Keratinocyte (primary cell): Measurements from ENCODE around the gene EEF2K. TPM values are rescaled to one million over a fixed set of nuclear protein-coding genes. Genes with fewer than 3 reads are reported as not detected.

Source experiments
- DNase-seq: peaks from one replicate; pipeline ENCODE4 v3.0.0-alpha.2; 2011; ENCODE audit warnings: low read depth, missing footprints, low spot score
- FAIRE-seq: peaks from 2 replicates; lab custom pipeline; 2011; peaks lifted over from hg19 to GRCh38; lab: Jason Lieb, UNC
- H2AFZ ChIP-seq: 2 replicates; pipeline ENCODE4 v1.6.0; 2012; ENCODE audit warnings: low read length, control low read depth, inconsistent platforms; ENCODE audit not compliant: control insufficient read depth
- H3K27ac ChIP-seq: 2 replicates; pipeline ENCODE4 v1.5.1; 2011; ENCODE audit warnings: low read length; ENCODE audit not compliant: control insufficient read depth, insufficient read depth
- H3K27me3 ChIP-seq: 3 replicates; pipeline ENCODE4 v1.6.0; 2011; ENCODE audit warnings: low read length; ENCODE audit not compliant: control insufficient read depth, insufficient read depth; ENCODE audit errors: extremely low read depth
- H3K36me3 ChIP-seq, 2 experiments: 2 replicates in 1 of 2; 3 replicates in 1 of 2; pipeline ENCODE4 v1.5.1; 2011; ENCODE audit warnings: low read length in 2 of 2, mild to moderate bottlenecking in 1 of 2; ENCODE audit not compliant: control insufficient read depth in 2 of 2, insufficient read depth in 2 of 2; ENCODE audit errors: extremely low read depth in 1 of 2
- H3K4me1 ChIP-seq: 3 replicates; pipeline ENCODE4 v1.5.1; 2011; ENCODE audit warnings: low read length; ENCODE audit not compliant: control insufficient read depth, insufficient read depth; ENCODE audit errors: extremely low read depth
- H3K4me2 ChIP-seq: 3 replicates; pipeline ENCODE4 v1.6.0; 2011; ENCODE audit warnings: low read depth, low read length; ENCODE audit not compliant: control insufficient read depth, insufficient read depth; ENCODE audit errors: extremely low read depth
- H3K4me3 ChIP-seq, 3 experiments: fragments of 200-600 bp in 1 of 3; sonication (generic) in 1 of 3; 2 replicates in 2 of 3; 3 replicates in 1 of 3; pipeline ENCODE4 v1.5.1; 2011 to 2016; ENCODE audit warnings: low read length in 3 of 3, mild to moderate bottlenecking in 3 of 3, control low read depth in 2 of 3, inconsistent platforms in 1 of 3, low read depth in 1 of 3, mixed read lengths in 1 of 3, mixed run types in 1 of 3, moderate library complexity in 1 of 3; ENCODE audit not compliant: control insufficient read depth in 2 of 3, insufficient read depth in 2 of 3; ENCODE audit errors: extremely low read depth in 1 of 3
- H3K79me2 ChIP-seq: 2 replicates; pipeline ENCODE4 v1.6.0; 2012; ENCODE audit warnings: low read length; ENCODE audit not compliant: control insufficient read depth, insufficient read depth
- H3K9ac ChIP-seq: 3 replicates; pipeline ENCODE4 v1.6.0; 2011; ENCODE audit warnings: low read length; ENCODE audit not compliant: control insufficient read depth, insufficient read depth; ENCODE audit errors: extremely low read depth
- H3K9me1 ChIP-seq: 3 replicates; pipeline ENCODE4 v1.6.0; 2011; ENCODE audit warnings: low read length; ENCODE audit not compliant: control insufficient read depth, insufficient read depth; ENCODE audit errors: extremely low read depth
- H3K9me3 ChIP-seq: 2 replicates; pipeline ENCODE4 v1.5.1; 2012; ENCODE audit warnings: low read depth, low read length; ENCODE audit not compliant: control insufficient read depth
- H4K20me1 ChIP-seq: 3 replicates; pipeline ENCODE4 v1.6.0; 2011; ENCODE audit warnings: low read length; ENCODE audit not compliant: control insufficient read depth, insufficient read depth; ENCODE audit errors: extremely low read depth
- EZH2 ChIP-seq: IDR thresholded peaks from one replicate; pipeline ENCODE4 v1.6.1; 2012; ENCODE audit warnings: inconsistent platforms, mild to moderate bottlenecking, low read length, moderate library complexity
- dilution Hi-C: fragments of 300-500 bp; cut with MboI; formaldehyde crosslinking; loops from one replicate; pipeline ENCODE4 v1.7.0; 2020; ENCODE audit warnings: low sequenced_read_pairs; ENCODE audit not compliant: extremely low pct_ligation_motif_present
- polyA plus RNA-seq, 5 experiments: library from polyadenylated mRNA; depleted of rRNA in 3 of 5; stranded (reverse) in 3 of 5; stranded (forward) in 1 of 5; unstranded in 1 of 5; fragments of >200 nt; gene quantifications; 1 replicate in 1 of 5; 2 replicates in 3 of 5; 3 replicates in 1 of 5; pipeline versions ENCODE4 v1.2.1 to v1.2.3, GENCODE V29; 2011 to 2012; ENCODE audit warnings: missing spikeins in 2 of 5, low read depth in 1 of 5, low replicate concordance in 1 of 5
- TF ChIP-seq, protein P1 (sequence below), 3 experiments: IDR thresholded peaks in 1 of 3; conservative IDR thresholded peaks in 1 of 3; optimal IDR thresholded peaks in 1 of 3; 2 replicates in 2 of 3; 3 replicates in 1 of 3; pipeline versions ENCODE3 to v1.5.1; 2011; ENCODE audit warnings: low read length in 3 of 3, mild to moderate bottlenecking in 3 of 3, moderate library complexity in 2 of 3, control low read depth in 1 of 3, inconsistent platforms in 1 of 3; ENCODE audit not compliant: insufficient read depth in 2 of 3; ENCODE audit errors: extremely low read depth in 1 of 3

EEF2K gene
- polyA plus RNA-seq, 1 donor (not counting 4 experiments of a cell fraction or from before 2014, with no cell fraction given) = 7.3 TPM

DNA sequence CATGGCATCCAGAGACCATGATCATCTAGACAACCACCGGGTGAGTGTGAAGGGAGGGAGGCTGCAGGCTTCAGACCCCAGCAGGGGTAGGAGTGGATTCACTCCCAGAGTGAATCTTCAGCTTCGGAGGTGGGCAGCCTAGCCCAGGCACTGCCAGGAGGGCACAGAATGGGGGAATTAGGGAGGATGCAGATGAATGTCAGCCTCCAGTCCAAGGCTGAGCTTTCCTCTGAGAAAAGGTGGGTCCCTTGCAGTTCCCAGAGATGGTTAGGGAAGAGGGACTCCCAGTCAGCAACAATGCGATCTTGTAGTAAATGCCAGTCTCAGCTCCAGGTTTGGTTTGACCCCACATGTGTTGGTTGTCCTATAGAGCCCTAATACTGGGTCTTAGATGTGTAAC, 54.4 kb downstream of the EEF2K start:
- Histone ChIP-seq H3K9ac (no peak overlapping the region), H3K9me3 (no peaks in the 10 kb centered on the region), H2AFZ (no peak overlapping the region), H3K4me2 (no peak overlapping the region), H3K27me3 (no peaks in the 10 kb centered on the region), H4K20me1 (no peaks in the 10 kb centered on the region), H3K79me2 (no peaks in the 10 kb centered on the region), H3K27ac (no peak overlapping the region), H3K4me1 (peaks cover 3% of the 10 kb centered on the region), H3K4me3 (no peak overlapping the region), H3K36me3 (peaks cover 8 to 28% of the 10 kb centered on the region in 2 experiments), H3K9me1 (peaks cover 2% of the 10 kb centered on the region)
- FAIRE-seq = no peak
- dilution Hi-C loops = no loop called here
- TF ChIP-seq, protein P1, sequence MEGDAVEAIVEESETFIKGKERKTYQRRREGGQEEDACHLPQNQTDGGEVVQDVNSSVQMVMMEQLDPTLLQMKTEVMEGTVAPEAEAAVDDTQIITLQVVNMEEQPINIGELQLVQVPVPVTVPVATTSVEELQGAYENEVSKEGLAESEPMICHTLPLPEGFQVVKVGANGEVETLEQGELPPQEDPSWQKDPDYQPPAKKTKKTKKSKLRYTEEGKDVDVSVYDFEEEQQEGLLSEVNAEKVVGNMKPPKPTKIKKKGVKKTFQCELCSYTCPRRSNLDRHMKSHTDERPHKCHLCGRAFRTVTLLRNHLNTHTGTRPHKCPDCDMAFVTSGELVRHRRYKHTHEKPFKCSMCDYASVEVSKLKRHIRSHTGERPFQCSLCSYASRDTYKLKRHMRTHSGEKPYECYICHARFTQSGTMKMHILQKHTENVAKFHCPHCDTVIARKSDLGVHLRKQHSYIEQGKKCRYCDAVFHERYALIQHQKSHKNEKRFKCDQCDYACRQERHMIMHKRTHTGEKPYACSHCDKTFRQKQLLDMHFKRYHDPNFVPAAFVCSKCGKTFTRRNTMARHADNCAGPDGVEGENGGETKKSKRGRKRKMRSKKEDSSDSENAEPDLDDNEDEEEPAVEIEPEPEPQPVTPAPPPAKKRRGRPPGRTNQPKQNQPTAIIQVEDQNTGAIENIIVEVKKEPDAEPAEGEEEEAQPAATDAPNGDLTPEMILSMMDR (optimal IDR thresholded peaks at IDR 0.05 in 1 of 3, IDR thresholded peaks at IDR 0.05 in 1 of 3, conservative IDR thresholded peaks at IDR 0.05 in 1 of 3; ENCODE audit: extremely low read depth in 1 of 3, insufficient read depth in 2 of 3, low read length in 3 of 3) = no peak
- no peak for TF ChIP-seq EZH2
- no peak for DNase-seq

DNA sequence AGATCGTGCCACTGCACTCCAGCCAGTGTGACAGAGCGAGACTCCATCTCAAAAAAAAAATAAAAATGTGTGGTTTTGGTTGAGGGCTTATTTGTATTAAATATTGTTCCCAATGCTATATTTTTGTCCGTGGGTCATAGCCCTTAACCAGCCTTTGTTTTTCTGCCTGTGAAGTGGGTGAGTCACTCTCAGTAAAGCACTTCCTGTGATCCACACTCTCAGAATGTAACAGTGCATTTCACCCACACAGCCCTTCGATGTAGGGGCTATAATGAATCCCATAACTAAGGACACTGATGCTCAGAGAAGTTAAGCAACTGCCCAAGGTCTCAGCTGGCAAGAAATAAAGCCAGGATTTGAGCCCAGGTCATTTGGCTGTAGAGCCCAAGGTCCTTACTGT, 56.4 kb downstream of the EEF2K start:
- no peak for TF ChIP-seq EZH2
- TF ChIP-seq, protein P1 (optimal IDR thresholded peaks at IDR 0.05 in 1 of 3, IDR thresholded peaks at IDR 0.05 in 1 of 3, conservative IDR thresholded peaks at IDR 0.05 in 1 of 3; ENCODE audit: extremely low read depth in 1 of 3, insufficient read depth in 2 of 3, low read length in 3 of 3) = no peak
- Histone ChIP-seq H4K20me1 (no peaks in the 10 kb centered on the region), H3K9me1 (peaks cover 2% of the 10 kb centered on the region), H3K79me2 (no peaks in the 10 kb centered on the region), H3K9me3 (no peaks in the 10 kb centered on the region), H3K27ac (no peak overlapping the region), H3K4me2 (no peak overlapping the region), H3K27me3 (no peaks in the 10 kb centered on the region), H3K9ac (no peak overlapping the region), H3K36me3 (peaks cover 9 to 24% of the 10 kb centered on the region in 2 experiments), H3K4me3 (no peak overlapping the region), H3K4me1 (peaks cover 3% of the 10 kb centered on the region), H2AFZ (no peak overlapping the region)
- no peak for DNase-seq
- no peak for FAIRE-seq
- dilution Hi-C loops = no loop called here
